ENCODE results near the gene ARHGEF4.

GRCh38 chr2:131038258-131039100 lies 201.8 kb downstream of the ARHGEF4 start:
- no peak for TF ChIP-seq CTCF (optimal IDR thresholded peaks at IDR 0.05 in 1 of 3, IDR thresholded peaks at IDR 0.05 in 1 of 3, conservative IDR thresholded peaks at IDR 0.05 in 1 of 3; ENCODE audit: extremely low read depth in 1 of 3, insufficient read depth in 2 of 3, low read length in 3 of 3)
- TF ChIP-seq EZH2 (IDR thresholded peaks at IDR 0.05; ENCODE audit: low read length): no peak

All from keratinocyte (primary cell).